GM21576 (cell line): ENCODE results near the gene CLCN5.

Experiments
- ATAC-seq: cut with Tn5 transposase; IDR thresholded peaks from one replicate; pipeline ENCODE4 v1.9.1; 2021; ENCODE audit warnings: mild to moderate bottlenecking, moderate library complexity; ENCODE audit not compliant: unreplicated experiment

The CLCN5 gene

GRCh38 chrX:49922291-49923241, at the start of gene CLCN5:
TSS of gene CLCN5 (plus strand) at chrX:49922596. CDS start at chrX:49925299, 2,703 bp downstream.
- ATAC-seq: peak; percentile 97

DNA sequence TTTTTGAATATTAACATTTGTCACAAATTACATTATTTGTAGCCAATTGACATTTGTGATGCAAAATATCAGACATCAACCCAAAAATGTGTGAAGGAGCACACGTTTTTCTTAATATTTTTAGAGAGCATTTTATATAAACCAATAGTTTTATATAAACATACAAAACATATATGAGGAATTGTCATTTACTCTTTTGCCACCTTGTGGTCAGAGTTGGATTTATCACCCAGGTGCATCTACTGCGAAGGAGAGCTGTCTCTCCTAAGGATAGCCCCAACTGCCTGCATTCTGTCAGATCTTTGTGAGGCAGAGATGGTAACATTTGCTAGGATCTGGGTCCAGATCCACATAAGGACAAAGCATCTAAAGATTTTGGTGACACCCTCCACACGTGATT, 45.6 kb upstream of the CLCN5 start:
- ATAC-seq: peak; percentile 36

GRCh38 chrX:49877397-49878101, 44.8 kb upstream of the CLCN5 start:
- ATAC-seq: no peak

GRCh38 chrX:49878128-49878833, 44.1 kb upstream of the CLCN5 start:
- no peak for ATAC-seq

DNA sequence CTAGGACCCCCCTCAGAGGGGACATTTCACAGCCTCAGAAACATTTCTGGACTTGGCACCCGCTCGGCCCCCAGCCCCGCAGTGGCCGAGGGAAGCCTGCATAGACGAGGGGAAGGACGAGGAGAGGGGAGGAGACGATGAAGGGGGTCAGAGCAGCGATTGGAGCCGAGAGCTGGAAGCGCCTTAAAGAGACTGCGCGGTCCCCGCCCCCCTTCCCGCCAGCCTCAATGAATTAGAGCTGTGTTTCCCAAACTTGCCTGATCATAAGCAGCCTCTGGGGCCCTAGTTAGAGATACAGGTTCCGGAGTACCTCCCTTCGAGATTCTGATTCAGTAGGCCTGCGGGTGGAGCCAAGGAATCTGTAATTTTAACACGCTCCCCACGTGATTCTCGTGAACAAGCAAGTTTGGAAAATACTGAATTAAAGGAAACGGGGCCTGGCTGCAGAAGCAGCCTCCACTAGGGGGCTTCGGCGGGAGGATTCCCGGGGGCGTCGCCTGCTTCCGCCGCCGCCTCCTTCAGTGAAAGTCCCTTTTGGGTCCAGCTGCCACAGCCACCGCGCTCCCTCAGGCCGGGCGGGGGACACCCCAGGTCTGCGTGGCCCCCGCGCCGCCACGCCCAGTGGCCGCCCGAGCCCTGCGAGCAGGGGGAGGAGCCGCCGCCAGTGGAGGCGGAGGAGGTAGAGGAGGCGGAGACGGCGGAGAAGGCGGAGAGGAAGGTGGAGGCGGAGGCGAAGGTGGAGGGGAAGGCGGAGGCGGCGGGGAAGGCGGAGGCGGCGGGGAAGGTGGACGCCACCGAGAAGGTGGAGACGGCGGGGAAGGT, 43.4 kb upstream of the CLCN5 start, which contains the start of gene USP27X:
TSS of gene USP27X (plus strand) at position 651 of the 822 bp plus-strand sequence. CDS start 824 bp downstream, outside the sequence.
- ATAC-seq: peak; percentile 77

DNA sequence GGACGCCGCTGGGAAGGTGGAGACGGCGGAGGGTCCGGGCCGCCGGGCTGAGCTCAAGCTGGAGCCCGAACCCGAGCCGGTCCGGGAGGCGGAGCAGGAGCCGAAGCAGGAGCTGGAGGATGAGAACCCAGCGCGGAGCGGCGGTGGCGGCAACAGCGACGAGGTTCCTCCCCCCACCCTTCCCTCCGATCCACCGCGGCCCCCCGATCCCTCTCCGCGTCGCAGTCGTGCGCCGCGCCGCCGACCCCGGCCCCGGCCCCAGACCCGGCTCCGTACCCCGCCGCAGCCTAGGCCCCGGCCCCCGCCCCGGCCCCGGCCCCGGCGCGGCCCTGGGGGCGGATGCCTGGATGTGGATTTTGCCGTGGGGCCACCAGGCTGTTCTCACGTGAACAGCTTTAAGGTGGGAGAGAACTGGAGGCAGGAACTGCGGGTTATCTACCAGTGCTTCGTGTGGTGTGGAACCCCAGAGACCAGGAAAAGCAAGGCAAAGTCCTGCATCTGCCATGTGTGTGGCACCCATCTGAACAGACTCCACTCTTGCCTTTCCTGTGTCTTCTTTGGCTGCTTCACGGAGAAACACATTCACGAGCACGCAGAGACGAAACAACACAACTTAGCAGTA, 42.6 kb upstream of the CLCN5 start:
- ATAC-seq: no peak

- no peak for ATAC-seq
These were observed 41.7 kb upstream of the CLCN5 start for GRCh38 chrX:49880668-49881067.

- ATAC-seq: peak; percentile 45
These were observed 38.0 kb upstream of the CLCN5 start for GRCh38 chrX:49884290-49884862.

GRCh38 chrX:49892542-49892941, 29.9 kb upstream of the CLCN5 start:
- ATAC-seq: no peak

DNA sequence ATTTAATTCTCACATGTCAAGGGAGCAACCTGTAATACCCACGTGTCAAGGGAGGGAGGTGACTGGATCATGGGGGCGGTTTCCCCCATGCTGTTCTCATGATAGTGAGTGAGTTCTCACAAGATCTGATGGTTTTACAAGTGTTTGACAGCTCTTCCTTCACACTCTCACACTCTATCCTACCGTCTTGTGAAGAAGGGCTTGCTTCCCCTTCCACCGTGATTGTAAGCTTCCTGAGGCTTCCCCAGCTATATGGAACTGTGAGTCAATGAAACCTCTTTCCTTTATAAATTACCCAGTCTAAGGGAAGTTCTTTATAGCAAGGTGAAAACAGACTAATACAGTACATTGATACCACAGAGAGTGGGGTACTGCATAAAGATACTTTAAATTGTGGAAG, 25.4 kb upstream of the CLCN5 start:
- no peak for ATAC-seq

GRCh38 chrX:49901048-49901447, 21.3 kb upstream of the CLCN5 start:
- no peak for ATAC-seq

- ATAC-seq: peak; percentile 53
These were observed 12.1 kb upstream of the CLCN5 start for GRCh38 chrX:49910344-49910743.

- ATAC-seq: no peak
These were observed 10.3 kb upstream of the CLCN5 start for GRCh38 chrX:49912086-49912485.

DNA sequence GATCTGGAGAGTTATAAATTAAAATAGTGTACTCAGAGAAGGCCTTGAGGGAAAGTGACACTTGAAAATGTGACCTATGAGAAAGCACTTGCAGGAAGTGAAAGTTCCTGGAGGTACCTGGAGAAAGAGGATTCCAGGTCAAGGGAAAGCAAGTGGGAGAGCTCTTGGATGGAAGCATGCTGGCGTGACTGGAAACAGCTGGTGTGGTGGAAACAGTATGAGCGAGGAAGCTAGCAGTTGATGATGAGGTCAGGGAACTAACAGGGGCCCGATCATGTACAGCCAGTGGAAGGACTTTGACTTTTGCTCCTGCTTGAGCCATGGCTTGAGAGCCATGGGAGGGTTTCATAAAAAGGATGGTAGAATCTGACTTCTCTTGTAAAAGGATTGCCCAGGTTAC, 9.5 kb upstream of the CLCN5 start:
- ATAC-seq: no peak

DNA sequence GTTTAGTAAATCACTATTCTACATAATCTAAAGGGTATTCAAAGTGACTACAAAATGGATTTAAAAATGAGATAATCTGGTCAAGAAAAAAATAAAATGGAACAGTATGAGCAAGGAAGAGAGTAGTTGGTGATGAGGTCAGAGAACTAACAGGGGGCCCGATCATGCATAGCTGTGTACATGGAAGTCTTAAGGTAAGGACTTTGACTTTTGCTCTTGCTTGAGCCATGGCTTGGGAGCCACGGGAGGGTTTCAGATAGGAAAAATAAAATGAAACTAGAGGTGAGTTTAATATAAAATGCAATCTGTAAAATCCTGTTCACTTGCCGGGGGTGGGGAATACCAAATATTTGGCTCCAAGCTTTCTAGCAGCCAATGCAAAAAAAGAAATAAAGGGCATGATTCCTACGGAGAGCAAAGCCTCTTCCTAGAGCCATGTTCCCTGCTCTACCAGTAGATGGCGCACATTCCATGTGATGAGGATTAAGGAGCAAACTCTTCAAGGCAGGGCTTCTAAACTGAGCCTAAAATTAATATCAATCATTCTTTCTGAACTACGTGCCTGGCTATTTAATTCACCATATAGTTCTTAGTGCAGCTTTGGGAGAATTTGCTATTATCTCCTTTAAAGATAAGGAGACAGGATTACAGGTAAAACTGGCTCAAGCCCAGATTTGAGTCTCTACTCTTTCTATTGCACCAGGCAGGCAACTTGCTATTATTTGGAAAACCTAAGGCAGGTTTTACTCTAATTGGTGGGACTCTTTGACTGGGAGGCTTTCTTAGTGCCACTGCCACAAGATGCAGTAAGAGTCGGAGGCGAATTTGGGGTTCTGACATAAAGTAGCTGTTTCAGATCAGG, 6.8 kb upstream of the CLCN5 start:
- ATAC-seq: peak; percentile 73

DNA sequence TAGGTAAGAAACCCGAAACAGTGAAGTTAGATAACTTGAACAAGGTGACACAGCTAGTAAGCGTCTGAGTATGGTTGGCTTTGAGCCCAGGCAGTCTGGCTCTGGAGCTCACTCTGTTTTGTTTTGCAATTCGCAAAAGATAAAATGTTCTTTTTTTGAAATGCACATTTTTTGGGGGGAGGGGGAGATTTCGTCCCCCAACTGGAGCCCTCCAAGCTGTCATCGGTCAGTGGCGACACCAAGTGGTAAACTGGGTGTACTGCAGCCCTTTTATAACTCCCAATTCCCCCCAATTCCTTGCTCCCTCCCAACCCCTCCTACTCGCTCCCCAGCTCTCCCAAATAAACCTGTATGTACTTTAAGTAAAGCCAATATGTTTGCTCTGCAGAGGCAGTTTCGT, 2.8 kb upstream of the CLCN5 start:
- ATAC-seq: no peak

DNA sequence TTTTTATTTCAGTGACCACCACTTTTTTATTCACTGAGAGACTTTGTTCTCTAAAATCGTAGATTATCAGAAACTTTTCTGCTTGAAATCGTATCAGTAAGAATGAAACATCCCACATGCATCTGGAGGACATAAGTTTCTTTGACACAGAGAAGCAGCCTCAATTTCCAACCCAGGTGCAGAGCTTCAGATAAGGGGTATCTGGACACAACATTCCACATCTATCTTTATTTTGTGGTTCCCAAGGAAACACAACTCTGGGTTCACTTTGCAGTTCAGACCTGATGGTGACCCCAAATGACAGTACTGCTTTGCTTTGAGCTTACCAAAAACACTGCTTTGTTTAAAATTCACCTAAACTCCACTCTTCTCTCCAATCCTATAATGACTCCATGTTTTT, 1.3 kb upstream of the CLCN5 start:
- no peak for ATAC-seq

GRCh38 chrX:49925176-49925575, 2.8 kb downstream of the CLCN5 start:
- ATAC-seq: no peak

DNA sequence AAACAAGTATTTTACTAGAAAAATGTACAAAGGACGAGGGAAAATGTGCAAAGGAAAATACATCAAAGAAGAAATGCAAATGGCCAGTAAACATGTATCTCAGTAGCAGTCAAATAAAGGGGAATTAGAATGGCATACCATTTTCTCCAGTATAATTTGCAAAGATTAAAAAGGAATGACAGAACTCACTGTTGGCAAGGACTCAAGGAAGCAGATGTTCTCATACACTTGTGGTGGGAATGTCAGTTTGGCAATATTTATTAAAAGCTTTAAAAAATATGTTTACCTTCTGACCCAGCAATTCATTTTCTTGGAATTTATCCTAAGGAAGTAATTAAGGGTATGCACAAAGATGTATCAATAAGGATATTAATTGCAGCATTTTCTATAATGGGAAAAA, 7.6 kb downstream of the CLCN5 start:
- no peak for ATAC-seq
